TTC549 (cell line): ENCODE measurements around the gene MYEOV.

Experiments used
- FAIRE-seq: peaks from 2 replicates; lab custom pipeline; 2012; peaks lifted over from hg19 to GRCh38; lab: Jason Lieb, UNC

MYEOV gene

DNA sequence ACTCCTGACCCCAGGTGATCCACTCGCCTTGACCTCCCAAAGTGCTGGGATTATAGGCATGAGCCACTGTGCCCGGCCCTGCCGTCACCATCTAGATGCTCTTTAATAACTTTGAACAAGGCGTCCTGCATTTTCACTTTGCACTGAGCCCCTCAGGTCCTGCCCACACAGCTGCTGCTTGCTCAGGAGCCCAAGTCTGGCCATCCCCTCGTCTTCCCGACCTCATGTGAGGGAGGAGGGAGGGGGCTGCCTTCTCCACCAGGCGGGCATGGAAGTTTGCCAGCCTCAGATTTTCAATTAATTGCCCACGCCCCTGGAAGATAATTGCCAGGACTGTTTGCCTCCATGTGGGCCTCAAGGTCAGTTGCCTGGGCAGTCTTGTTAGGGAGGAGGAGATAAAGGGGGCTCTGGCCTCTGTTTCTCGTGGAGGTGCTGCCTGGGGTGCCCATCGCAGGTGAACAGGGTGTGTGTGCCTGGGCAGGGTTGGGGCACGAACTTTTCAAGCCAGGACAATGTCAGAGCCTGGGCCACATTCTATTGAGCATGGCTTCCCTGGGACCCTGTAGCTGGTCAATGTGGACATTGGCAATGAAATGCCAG, 27.9 kb upstream of the MYEOV start:
- FAIRE-seq: no peak

GRCh38 chr11:69267395-69267805, 26.6 kb upstream of the MYEOV start:
- no peak for FAIRE-seq

GRCh38 chr11:69268911-69269310, 25.0 kb upstream of the MYEOV start:
- FAIRE-seq: no peak

DNA sequence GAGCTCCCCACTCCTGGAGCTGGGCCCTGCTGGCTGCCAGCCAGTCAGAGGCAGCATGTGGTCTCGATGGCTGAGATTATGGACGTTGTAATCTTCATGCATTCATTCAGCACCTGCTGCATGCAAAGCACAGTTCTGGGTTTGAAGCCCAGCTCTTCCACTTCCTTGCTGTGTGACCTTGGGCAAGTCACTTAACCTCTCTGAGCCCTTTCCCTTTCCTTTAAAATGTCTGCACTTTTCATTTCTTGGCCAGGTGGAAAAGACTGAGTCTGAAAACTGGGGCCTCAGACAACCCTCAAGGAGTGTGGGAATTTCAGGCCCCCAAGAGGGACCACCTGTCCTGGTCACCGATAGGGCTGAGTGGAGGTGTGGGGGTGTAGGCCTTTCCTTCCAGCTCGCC, 24.6 kb upstream of the MYEOV start:
- no peak for FAIRE-seq

GRCh38 chr11:69269926-69270697, 23.8 kb upstream of the MYEOV start:
- FAIRE-seq: no peak

DNA sequence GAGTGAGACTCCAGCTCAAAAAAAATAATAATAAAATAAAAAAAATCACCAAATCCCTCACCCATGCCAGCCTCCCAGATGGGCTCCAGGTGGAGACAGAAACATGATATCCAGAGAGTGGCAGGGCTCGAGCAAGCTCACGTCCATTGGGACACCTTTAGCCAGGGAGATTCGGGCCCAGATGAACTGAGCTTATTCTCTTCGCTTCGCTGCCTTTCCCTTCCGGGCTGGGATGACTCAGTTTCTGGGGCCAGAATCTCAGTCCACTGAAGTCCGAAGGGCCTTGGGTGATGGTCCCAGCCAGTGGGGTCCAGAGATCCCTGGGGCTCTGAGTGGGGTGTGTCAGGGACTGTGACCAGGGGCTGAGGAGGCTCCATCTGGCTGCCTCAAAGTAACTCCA, 23.0 kb upstream of the MYEOV start:
- no peak for FAIRE-seq

- FAIRE-seq: no peak
Measured at GRCh38 chr11:69272055-69272454, 21.9 kb upstream of the MYEOV start.

GRCh38 chr11:69272831-69273485, 21.0 kb upstream of the MYEOV start:
- no peak for FAIRE-seq

GRCh38 chr11:69273571-69273970, 20.4 kb upstream of the MYEOV start:
- FAIRE-seq: no peak

GRCh38 chr11:69274531-69275016, 19.4 kb upstream of the MYEOV start:
- FAIRE-seq: no peak

DNA sequence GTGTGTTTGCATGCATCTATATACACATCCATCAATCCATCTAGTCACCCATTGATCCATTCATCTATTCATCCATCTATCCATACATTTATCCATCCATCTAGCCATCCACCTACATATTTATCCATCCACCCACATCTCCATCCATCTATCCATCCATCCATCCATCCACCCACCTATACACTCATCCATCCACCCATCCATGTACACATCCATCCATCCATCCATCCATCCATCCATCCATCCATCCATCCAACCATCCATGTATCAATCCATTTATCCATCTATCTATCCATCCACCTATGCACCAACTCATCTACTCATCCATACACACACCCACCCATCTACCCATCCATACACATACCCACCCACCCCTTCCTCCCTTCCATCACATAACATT, 18.8 kb upstream of the MYEOV start:
- no peak for FAIRE-seq

- no peak for FAIRE-seq
Measured at GRCh38 chr11:69276165-69276564, 17.8 kb upstream of the MYEOV start.

- FAIRE-seq: no peak
Measured at GRCh38 chr11:69277074-69277809, 16.7 kb upstream of the MYEOV start.

DNA sequence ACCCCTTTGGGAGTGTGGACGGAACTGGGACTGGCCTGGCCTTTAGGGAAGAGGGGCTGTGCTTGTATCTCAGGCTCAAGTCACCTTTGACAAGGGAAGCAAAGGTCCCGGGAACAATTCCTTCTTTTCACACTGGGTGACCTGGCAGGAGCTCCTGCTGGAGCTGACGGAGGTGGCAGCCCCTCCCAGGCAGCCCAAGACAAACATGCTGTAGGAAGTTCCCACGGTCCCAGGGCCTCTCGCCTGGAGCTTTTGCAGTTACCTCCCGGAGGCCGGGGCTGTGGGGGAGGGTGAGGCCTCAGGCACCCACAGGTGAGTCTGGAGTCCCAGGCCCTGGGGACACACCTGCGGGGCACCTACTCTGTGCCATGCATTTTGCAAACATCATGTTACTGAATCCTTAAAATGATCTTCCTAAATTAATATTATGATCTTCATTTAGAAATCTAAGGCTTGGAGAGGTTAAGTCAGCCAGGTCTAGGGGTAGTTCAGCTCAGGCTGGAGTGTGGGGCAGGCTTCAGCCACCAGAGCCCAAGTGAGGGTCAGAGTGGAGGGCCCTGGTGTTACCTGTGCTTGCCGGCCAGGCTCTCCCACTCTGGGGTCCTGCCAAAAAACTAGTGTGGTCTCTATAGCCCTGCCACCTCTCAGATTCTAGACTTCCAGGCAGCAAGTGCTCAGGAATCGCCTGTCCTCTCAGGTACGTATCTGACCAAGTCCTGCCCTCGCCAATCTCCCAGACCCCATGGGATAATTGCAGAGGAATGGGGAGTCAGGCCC, 15.7 kb upstream of the MYEOV start:
- no peak for FAIRE-seq

- FAIRE-seq: no peak
Measured at GRCh38 chr11:69280451-69280850, 13.5 kb upstream of the MYEOV start.

GRCh38 chr11:69280994-69281393, 13.0 kb upstream of the MYEOV start:
- no peak for FAIRE-seq

DNA sequence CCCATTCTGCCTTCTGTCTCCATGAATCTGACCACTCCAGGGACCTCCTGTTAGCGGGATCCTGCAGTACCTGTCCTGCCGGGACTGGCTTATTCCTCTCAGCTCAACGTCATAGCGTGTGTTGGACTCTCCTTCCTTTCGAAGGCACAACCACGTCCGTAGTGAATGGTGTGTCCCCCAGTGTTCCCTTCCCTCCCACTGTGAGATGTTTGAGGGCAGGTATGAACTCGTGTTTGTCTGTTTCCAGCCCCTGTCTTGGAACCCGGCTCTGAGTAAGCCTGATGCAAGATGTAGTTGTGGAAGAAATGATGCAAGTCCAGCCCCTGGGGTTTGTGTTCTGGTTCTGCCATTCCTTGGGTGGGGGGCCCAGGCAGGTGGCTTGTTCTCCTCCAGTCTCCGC, 10.5 kb upstream of the MYEOV start:
- FAIRE-seq: no peak

- FAIRE-seq: no peak
Measured at GRCh38 chr11:69284081-69284511, 9.9 kb upstream of the MYEOV start.

GRCh38 chr11:69285091-69285490, 8.9 kb upstream of the MYEOV start:
- no peak for FAIRE-seq

GRCh38 chr11:69285766-69286165, 8.2 kb upstream of the MYEOV start:
- FAIRE-seq: no peak

- FAIRE-seq: no peak
Measured at GRCh38 chr11:69286374-69287371, 7.3 kb upstream of the MYEOV start.
